H9 (cell line): ENCODE results near the gene ECI2. TPM values are rescaled to one million over a fixed set of nuclear protein-coding genes. Genes with fewer than 3 reads are reported as not detected.
A peak's percentile ranks its signal among the peaks of the same experiment; 100 is the strongest.

Experiments
- DNase-seq: peaks from one replicate; pipeline ENCODE4 v3.0.0-alpha.2; 2017
- H2AFZ ChIP-seq: one replicate; pipeline ENCODE4 v1.6.1; 2013; ENCODE audit warnings: mild to moderate bottlenecking, low read length, control low read depth, moderate library complexity
- H2AK5ac ChIP-seq: 2 replicates; pipeline ENCODE4 v1.6.1; 2013; ENCODE audit warnings: low read length, control low read depth, mixed read lengths; ENCODE audit not compliant: insufficient read length
- H2BK120ac ChIP-seq: one replicate; pipeline ENCODE4 v1.6.1; 2013; ENCODE audit warnings: low read depth, mild to moderate bottlenecking, low read length, control low read depth, inconsistent platforms; ENCODE audit not compliant: poor library complexity, severe bottlenecking
- H2BK12ac ChIP-seq: 2 replicates; pipeline ENCODE4 v1.6.1; 2013; ENCODE audit warnings: low read length, control low read depth, mixed read lengths, low read depth; ENCODE audit not compliant: insufficient read length
- H2BK15ac ChIP-seq: 2 replicates; pipeline ENCODE4 v1.6.1; 2013; ENCODE audit warnings: low read depth, low read length, control low read depth
- H2BK20ac ChIP-seq: one replicate; pipeline ENCODE4 v1.6.1; 2013; ENCODE audit warnings: low read depth, mild to moderate bottlenecking, low read length, control low read depth, inconsistent platforms; ENCODE audit not compliant: poor library complexity, severe bottlenecking
- H2BK5ac ChIP-seq: 2 replicates; pipeline ENCODE4 v1.6.1; 2013; ENCODE audit warnings: low read length, control low read depth, mixed read lengths; ENCODE audit not compliant: insufficient read length
- H3K14ac ChIP-seq: 2 replicates; pipeline ENCODE4 v1.6.1; 2013; ENCODE audit warnings: low read length, control low read depth; ENCODE audit not compliant: insufficient read depth
- H3K18ac ChIP-seq: 2 replicates; pipeline ENCODE4 v1.6.1; 2013; ENCODE audit warnings: low read depth, mild to moderate bottlenecking, mixed read lengths, low read length, control low read depth; ENCODE audit not compliant: insufficient read length
- H3K23ac ChIP-seq: 2 replicates; pipeline ENCODE4 v1.6.1; 2013; ENCODE audit warnings: low read length, control low read depth, mixed read lengths, low read depth; ENCODE audit not compliant: insufficient read length
- H3K23me2 ChIP-seq: 2 replicates; pipeline ENCODE4 v1.6.1; 2013; ENCODE audit warnings: low read depth, mild to moderate bottlenecking, mixed read lengths, low read length, control low read depth; ENCODE audit not compliant: insufficient read length, poor library complexity, severe bottlenecking
- H3K27ac ChIP-seq: 2 replicates; pipeline ENCODE4 v1.5.1; 2013; ENCODE audit warnings: low read length, control low read depth, mixed read lengths, low read depth; ENCODE audit not compliant: insufficient read length
- H3K27me3 ChIP-seq: 2 replicates; pipeline ENCODE4 v1.6.1; 2013; ENCODE audit warnings: low read length, control low read depth, inconsistent platforms; ENCODE audit not compliant: insufficient read depth
- H3K4ac ChIP-seq: 2 replicates; pipeline ENCODE4 v1.6.1; 2013; ENCODE audit warnings: low read depth, mild to moderate bottlenecking, control low read depth, inconsistent platforms, low read length, moderate library complexity
- H3K4me1 ChIP-seq: 2 replicates; pipeline ENCODE4 v1.6.1; 2013; ENCODE audit warnings: low read length, control low read depth, inconsistent platforms; ENCODE audit not compliant: insufficient read depth
- H3K4me2 ChIP-seq: 2 replicates; pipeline ENCODE4 v1.6.1; 2013; ENCODE audit warnings: low read length, control low read depth, mixed read lengths; ENCODE audit not compliant: insufficient read length, insufficient read depth
- H3K56ac ChIP-seq: 2 replicates; pipeline ENCODE4 v1.6.1; 2013; ENCODE audit warnings: low read depth, mild to moderate bottlenecking, mixed read lengths, low read length, control low read depth; ENCODE audit not compliant: insufficient read length
- H3K79me1 ChIP-seq: 2 replicates; pipeline ENCODE4 v1.6.1; 2013; ENCODE audit warnings: low read depth, mild to moderate bottlenecking, moderate library complexity, low read length, control low read depth, inconsistent platforms; ENCODE audit not compliant: insufficient read depth, poor library complexity, severe bottlenecking
- H3K79me2 ChIP-seq: 2 replicates; pipeline ENCODE4 v1.6.1; 2013; ENCODE audit warnings: low read length, control low read depth, inconsistent platforms; ENCODE audit not compliant: insufficient read depth
- H3K9ac ChIP-seq: 2 replicates; pipeline ENCODE4 v1.6.1; 2013; ENCODE audit warnings: low read length, control low read depth, mixed read lengths; ENCODE audit not compliant: insufficient read length; ENCODE audit errors: extremely low read depth
- H3K9me3 ChIP-seq: one replicate; pipeline ENCODE4 v1.6.1; 2013; ENCODE audit warnings: low read depth, low read length, inconsistent platforms; ENCODE audit not compliant: control insufficient read depth
- H3T11ph ChIP-seq: one replicate; pipeline ENCODE4 v1.6.1; 2013; ENCODE audit warnings: mild to moderate bottlenecking, low read length, control low read depth, inconsistent platforms
- H4K20me1 ChIP-seq: one replicate; pipeline ENCODE4 v1.6.1; 2013; ENCODE audit not compliant: control insufficient read depth, insufficient read length, insufficient read depth
- H4K5ac ChIP-seq: 2 replicates; pipeline ENCODE4 v1.6.1; 2013; ENCODE audit warnings: low read depth, mild to moderate bottlenecking, mixed read lengths, low read length, control low read depth; ENCODE audit not compliant: insufficient read length
- H4K8ac ChIP-seq: replicated peaks from 2 replicates; pipeline ENCODE4 v1.6.1; 2013; ENCODE audit warnings: low read length, control low read depth, mixed read lengths, low read depth; ENCODE audit not compliant: insufficient read length
- H4K91ac ChIP-seq: 2 replicates; pipeline ENCODE4 v1.6.1; 2013; ENCODE audit warnings: low read depth, mild to moderate bottlenecking, moderate library complexity, mixed read lengths, low read length, control low read depth; ENCODE audit not compliant: insufficient read length
- H3K27ac Mint-ChIP-seq, 3 experiments: 2 replicates in 2 of 3; 3 replicates in 1 of 3; pipeline ENCODE4 v1.8.0; 2020 to 2021; ENCODE audit warnings: mixed read lengths in 3 of 3, mild to moderate bottlenecking in 1 of 3, moderate library complexity in 1 of 3
- H3K27me3 Mint-ChIP-seq: 2 replicates; pipeline ENCODE4 v1.8.0; 2021; ENCODE audit warnings: low read depth, mild to moderate bottlenecking, moderate library complexity, mixed read lengths
- H3K36me3 Mint-ChIP-seq, 3 experiments: 2 replicates in 2 of 3; 3 replicates in 1 of 3; pipeline ENCODE4 v1.8.0; 2020 to 2021; ENCODE audit warnings: low read depth in 3 of 3, mixed read lengths in 3 of 3; ENCODE audit not compliant: insufficient read depth in 1 of 3
- H3K4me1 Mint-ChIP-seq, 2 experiments: 2 replicates each; pipeline ENCODE4 v1.8.0; 2020; ENCODE audit warnings: mixed read lengths in 2 of 2
- H3K4me3 Mint-ChIP-seq, 2 experiments: 2 replicates in 1 of 2; 3 replicates in 1 of 2; pipeline ENCODE4 v1.8.0; 2020 to 2021; ENCODE audit warnings: mild to moderate bottlenecking in 2 of 2, mixed read lengths in 2 of 2, moderate library complexity in 1 of 2
- H3K9me3 Mint-ChIP-seq, 2 experiments: 2 replicates in 1 of 2; 3 replicates in 1 of 2; pipeline ENCODE4 v1.8.0; 2020; ENCODE audit warnings: mild to moderate bottlenecking in 2 of 2, mixed read lengths in 2 of 2, moderate library complexity in 1 of 2
- WGBS: extraction: QIAGEN DNeasy Blood & Tissue Kit; methylation state at CpG from one replicate; pipeline ENCODE4 v1.1.7; 2013; ENCODE audit warnings: missing lambda C conversion rate, low lambda C conversion rate, mixed read lengths; ENCODE audit not compliant: insufficient read length; ENCODE audit errors: extremely low coverage; 5-methylcytosine and 5-hydroxymethylcytosine counted together
- total RNA-seq: library from RNA; stranded (reverse); gene quantifications from 2 replicates; pipeline ENCODE4 v1.2.1, GENCODE V29; 2021
- TF ChIP-seq, protein P1 (sequence below): fragments of 200-600 bp; sonication (generic); conservative IDR thresholded peaks from 3 replicates; pipeline ENCODE4 v1.8.0; 2021; ENCODE audit warnings: antibody characterized with exemption, mild to moderate bottlenecking

The ECI2 gene
- total RNA-seq, 1 experiment from 2014 or later, result 67.5 TPM

DNA sequence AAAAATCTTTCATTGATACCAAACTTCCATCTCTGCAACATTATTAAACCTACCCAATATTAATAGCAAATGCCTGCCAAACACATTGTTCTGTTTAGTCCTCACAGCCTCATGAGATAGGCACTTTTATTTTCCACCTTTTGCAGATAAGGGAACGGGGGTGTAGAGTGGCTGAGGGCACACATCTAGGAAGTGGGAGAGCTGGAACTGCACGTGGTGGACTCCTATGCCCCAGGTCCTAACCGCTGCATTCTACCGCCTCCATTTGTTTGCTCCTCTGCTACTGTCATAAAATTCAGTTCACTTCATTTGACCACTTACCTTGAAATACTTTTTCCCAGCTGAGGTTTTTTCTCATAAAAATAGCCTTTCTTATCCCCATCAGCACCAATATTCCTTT lies 64.0 kb downstream of the ECI2 start:
- Histone ChIP-seq H2BK5ac (no peak overlapping the region), H3K79me2 (no peaks in the 10 kb centered on the region), H2BK12ac (no peak overlapping the region), H2BK20ac (no peak overlapping the region), H3K18ac (no peak overlapping the region), H4K91ac (no peak overlapping the region), H3K27me3 (no peaks in the 10 kb centered on the region), H3K23me2 (no peaks in the 10 kb centered on the region), H3K56ac (no peak overlapping the region), H4K8ac (no peak overlapping the region), H4K5ac (no peak overlapping the region), H4K20me1 (no peaks in the 10 kb centered on the region), H3K4me1 (no peaks in the 10 kb centered on the region), H3K14ac (no peak overlapping the region), H3K9ac (no peak overlapping the region), H2BK120ac (no peak overlapping the region), H3K4me2 (no peak overlapping the region), H2BK15ac (no peak overlapping the region), H3K27ac (no peak overlapping the region), H2AK5ac (no peak overlapping the region), H3K9me3 (no peaks in the 10 kb centered on the region), H3K79me1 (no peaks in the 10 kb centered on the region), H3T11ph (no peak overlapping the region), H3K23ac (no peak overlapping the region), H3K4ac (no peak overlapping the region), H2AFZ (no peak overlapping the region)
- TF ChIP-seq, protein P1, sequence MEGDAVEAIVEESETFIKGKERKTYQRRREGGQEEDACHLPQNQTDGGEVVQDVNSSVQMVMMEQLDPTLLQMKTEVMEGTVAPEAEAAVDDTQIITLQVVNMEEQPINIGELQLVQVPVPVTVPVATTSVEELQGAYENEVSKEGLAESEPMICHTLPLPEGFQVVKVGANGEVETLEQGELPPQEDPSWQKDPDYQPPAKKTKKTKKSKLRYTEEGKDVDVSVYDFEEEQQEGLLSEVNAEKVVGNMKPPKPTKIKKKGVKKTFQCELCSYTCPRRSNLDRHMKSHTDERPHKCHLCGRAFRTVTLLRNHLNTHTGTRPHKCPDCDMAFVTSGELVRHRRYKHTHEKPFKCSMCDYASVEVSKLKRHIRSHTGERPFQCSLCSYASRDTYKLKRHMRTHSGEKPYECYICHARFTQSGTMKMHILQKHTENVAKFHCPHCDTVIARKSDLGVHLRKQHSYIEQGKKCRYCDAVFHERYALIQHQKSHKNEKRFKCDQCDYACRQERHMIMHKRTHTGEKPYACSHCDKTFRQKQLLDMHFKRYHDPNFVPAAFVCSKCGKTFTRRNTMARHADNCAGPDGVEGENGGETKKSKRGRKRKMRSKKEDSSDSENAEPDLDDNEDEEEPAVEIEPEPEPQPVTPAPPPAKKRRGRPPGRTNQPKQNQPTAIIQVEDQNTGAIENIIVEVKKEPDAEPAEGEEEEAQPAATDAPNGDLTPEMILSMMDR, result no peak
- H3K36me3 Mint-ChIP-seq, result no peaks in the 10 kb centered on the region
- no peak overlapping the region for H3K4me3 Mint-ChIP-seq
- no peaks in the 10 kb centered on the region for H3K27me3 Mint-ChIP-seq
- no peak for DNase-seq
- peaks cover 7 to 12% of the 10 kb centered on the region in 2 experiments for H3K4me1 Mint-ChIP-seq
- no CpG with 5 or more reads among the region's 4 CpGs for WGBS
- no peaks in the 10 kb centered on the region for H3K9me3 Mint-ChIP-seq
- H3K27ac Mint-ChIP-seq, result 0 out of 7 replicates have a peak overlapping the region, but pooled peaks of 1 of the 3 experiments have one; percentile 17
